Measurements from ENCODE around the gene ALPK3. TPM values are rescaled to one million over a fixed set of nuclear protein-coding genes. Genes with fewer than 3 reads are reported as not detected.

The ALPK3 gene
- total RNA-seq (36.2 and 41.7 TPM in 2 replicates), polyA plus RNA-seq (18.4 and 18.7 TPM in 2 replicates), polyA minus RNA-seq (37.3 and 37.7 TPM in 2 replicates), Bru-seq, nascent RNA (percentile 76 among the genes with signal in this experiment), BruChase-seq, experiment 1, labeled RNA remaining after a 6-hour chase (percentile 93 among the genes with signal in this experiment), BruChase-seq, experiment 2, labeled RNA remaining after a 2-hour chase (percentile 94 among the genes with signal in this experiment)
- polyA plus RNA-seq (2011; cell fraction: cytosol; rRNA removed): 17.4 and 18.4 TPM in 2 replicates
- 87.4 and 90.5 TPM in 2 replicates for polyA plus RNA-seq (2011; cell fraction: nucleus; rRNA removed)
- polyA plus RNA-seq (2012): 14.5 and 22.1 TPM in 2 replicates
- not detected for polyA minus RNA-seq (2011; cell fraction: cytosol; rRNA and poly(A)+ RNA removed)
- polyA minus RNA-seq (2011; cell fraction: nucleus; rRNA and poly(A)+ RNA removed): 27.8 and 30.2 TPM in 2 replicates
- long read RNA-seq, partial matches to known transcripts: 7 of 37 reads
- long read RNA-seq, other reads (novel, unspliced or antisense): 29 of 37 reads

GRCh38 chr15:84816694-84817465, at the start of gene ALPK3:
ALPK3 (plus strand) TSS chr15:84817356; CDS start chr15:84817453, 97 bp downstream.
- ChIA-PET CTCF (interaction anchor here (0.5 to 2.2 kb wide), 4 partner anchors 9 to 59 kb away, joined by 3 to 5 read pairs (median 3); no protein-coding TSS in a partner anchor), POLR2A (no interaction called here)
- peak within 1 kb of the TSS; percentile 32 for H3K4me2 ChIP-seq (ENCODE audit: insufficient read depth, low read length)
- peak within 1 kb of the TSS; percentile 87 for H3K9ac ChIP-seq (replicated peaks; ENCODE audit: extremely low read depth, insufficient read depth, low read length)
- H3K27me3 ChIP-seq (ENCODE audit: control insufficient read depth in 2 of 2, insufficient read depth in 2 of 2, low read length in 2 of 2): no peaks in the 10 kb centered on the region
- no peak for TF ChIP-seq GATA2 (IDR thresholded peaks at IDR 0.05; ENCODE audit: insufficient read depth, insufficient read length, low read depth, low read length)
- TF ChIP-seq FOS (IDR thresholded peaks at IDR 0.05; ENCODE audit: borderline replicate concordance, insufficient read depth, low read length): no peak
- peak; percentile 6 for TF ChIP-seq MAX (IDR thresholded peaks at IDR 0.05; ENCODE audit: insufficient read depth, insufficient read length)
- TF ChIP-seq, protein P1, sequence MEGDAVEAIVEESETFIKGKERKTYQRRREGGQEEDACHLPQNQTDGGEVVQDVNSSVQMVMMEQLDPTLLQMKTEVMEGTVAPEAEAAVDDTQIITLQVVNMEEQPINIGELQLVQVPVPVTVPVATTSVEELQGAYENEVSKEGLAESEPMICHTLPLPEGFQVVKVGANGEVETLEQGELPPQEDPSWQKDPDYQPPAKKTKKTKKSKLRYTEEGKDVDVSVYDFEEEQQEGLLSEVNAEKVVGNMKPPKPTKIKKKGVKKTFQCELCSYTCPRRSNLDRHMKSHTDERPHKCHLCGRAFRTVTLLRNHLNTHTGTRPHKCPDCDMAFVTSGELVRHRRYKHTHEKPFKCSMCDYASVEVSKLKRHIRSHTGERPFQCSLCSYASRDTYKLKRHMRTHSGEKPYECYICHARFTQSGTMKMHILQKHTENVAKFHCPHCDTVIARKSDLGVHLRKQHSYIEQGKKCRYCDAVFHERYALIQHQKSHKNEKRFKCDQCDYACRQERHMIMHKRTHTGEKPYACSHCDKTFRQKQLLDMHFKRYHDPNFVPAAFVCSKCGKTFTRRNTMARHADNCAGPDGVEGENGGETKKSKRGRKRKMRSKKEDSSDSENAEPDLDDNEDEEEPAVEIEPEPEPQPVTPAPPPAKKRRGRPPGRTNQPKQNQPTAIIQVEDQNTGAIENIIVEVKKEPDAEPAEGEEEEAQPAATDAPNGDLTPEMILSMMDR (IDR thresholded peaks at IDR 0.05; ENCODE audit: extremely low read depth in 1 of 2, insufficient read depth in 1 of 2, low read depth in 1 of 2, low read length in 2 of 2): peak in 1 of 2 donors; percentile 13
- H3K9me1 ChIP-seq (replicated peaks; ENCODE audit: control insufficient read depth, extremely low read depth, insufficient read depth, low read length): no peaks in the 10 kb centered on the region
- no TSS peak for BruUV-seq (replicated peaks)
- H2AFZ ChIP-seq (ENCODE audit: low read depth, low read length): peak within 1 kb of the TSS; percentile 62
- H3K9me3 ChIP-seq (replicated peaks; ENCODE audit: control insufficient read depth, insufficient read depth, low read length): no peaks in the 10 kb centered on the region
- peaks cover 20% of the 10 kb centered on the region for H3K79me2 ChIP-seq (ENCODE audit: control insufficient read depth, insufficient read depth, low read length)
- FAIRE-seq (no peak), DNase-seq (ENCODE audit: low read depth, low spot score) (peak; percentile 56)
- peak within 1 kb of the TSS; percentile 88 for H3K27ac ChIP-seq (ENCODE audit: insufficient read depth, low read depth, low read length)
- intact Hi-C loops (cut with micrococcal nuclease): loop anchor here (1.0 kb wide), 1 partner anchor 70 kb away; no protein-coding TSS in a partner anchor
- no peaks in the 10 kb centered on the region for H4K20me1 ChIP-seq (replicated peaks; ENCODE audit: control insufficient read depth, extremely low read depth, insufficient read depth, low read length)
- H3K4me3 ChIP-seq (replicated peaks in 1 of 3; ENCODE audit: insufficient read depth in 1 of 3, low read depth in 1 of 3, low read length in 3 of 3): peak within 1 kb of the TSS; percentile 0 to 58 (median 57)
- peaks cover 39% of the 10 kb centered on the region for H3K4me1 ChIP-seq (ENCODE audit: control insufficient read depth, extremely low read depth, insufficient read depth, low read length)
- dilution Hi-C loops (cut with MboI; ENCODE audit: extremely low pct_ligation_motif_present, low sequenced_read_pairs): no loop called here
- H3K36me3 ChIP-seq (ENCODE audit: control insufficient read depth in 2 of 2, extremely low read depth in 1 of 2, insufficient read depth in 2 of 2, low read length in 2 of 2): no peaks in the 10 kb centered on the region

All from endothelial cell of umbilical vein (primary cell).